IMR-90 (cell line): Measurements from ENCODE around the gene SOX8.

Experiments used
- CEBPB ChIP-seq: IDR thresholded peaks from 2 replicates; pipeline ENCODE4 v1.6.1; 2012; ENCODE audit warnings: low read depth, low read length, improper control_type of control experiment
- CHD1 ChIP-seq: IDR thresholded peaks from 2 replicates; pipeline ENCODE4 v1.6.1; 2012; ENCODE audit warnings: low read depth, low read length, improper control_type of control experiment
- CTCF ChIP-seq: conservative IDR thresholded peaks from 2 replicates; pipeline ENCODE4 v1.5.1; 2012; ENCODE audit warnings: mild to moderate bottlenecking, low read depth, low read length, improper control_type of control experiment
- FOS ChIP-seq: fragments of 150-350 bp; IDR thresholded peaks from 2 replicates; pipeline ENCODE4 v1.6.1; 2016; ENCODE audit warnings: low read depth, low read length
- MAFK ChIP-seq: IDR thresholded peaks from 2 replicates; pipeline ENCODE4 v1.6.1; 2012; ENCODE audit warnings: low read depth, low read length, improper control_type of control experiment
- MAZ ChIP-seq: IDR thresholded peaks from 2 replicates; pipeline ENCODE4 v1.6.1; 2012; ENCODE audit warnings: low read depth, mild to moderate bottlenecking, low read length, improper control_type of control experiment, moderate library complexity, borderline replicate concordance
- MXI1 ChIP-seq: IDR thresholded peaks from 2 replicates; pipeline ENCODE4 v1.6.1; 2012; ENCODE audit warnings: low read depth, mild to moderate bottlenecking, low read length, moderate library complexity, borderline replicate concordance
- POLR2A ChIP-seq: IDR thresholded peaks from 2 replicates; pipeline ENCODE4 v1.6.1; 2012; ENCODE audit warnings: mild to moderate bottlenecking, low read depth, low read length
- RAD21 ChIP-seq: IDR thresholded peaks from 2 replicates; pipeline ENCODE4 v1.6.1; 2012; ENCODE audit warnings: low read length, improper control_type of control experiment
- RCOR1 ChIP-seq: IDR thresholded peaks from 2 replicates; pipeline ENCODE4 v1.6.1; 2012; ENCODE audit warnings: mild to moderate bottlenecking, low read length, improper control_type of control experiment; ENCODE audit not compliant: insufficient replicate concordance
- RFX5 ChIP-seq: IDR thresholded peaks from 2 replicates; pipeline ENCODE4 v1.8.0; 2012; ENCODE audit warnings: low read depth, mild to moderate bottlenecking, low read length, moderate library complexity
- SMC3 ChIP-seq: fragments of 150-350 bp; IDR thresholded peaks from 2 replicates; pipeline ENCODE4 v1.6.1; 2016; ENCODE audit warnings: low read depth, mild to moderate bottlenecking, antibody characterized with exemption, low read length, moderate library complexity

- TF ChIP-seq CTCF (no peak), POLR2A (no peak), CHD1 (no peak), CEBPB (no peak), RAD21 (no peak), RFX5 (no peak), SMC3 (no peak), RCOR1 (no peak), MAZ (no peak), FOS (no peak), MAFK (no peak), MXI1 (no peak)
These were observed 3.4 kb downstream of the SOX8 start for GRCh38 chr16:984736-985636.
